Measurements from ENCODE around the gene UNC5B. TPM values are rescaled to one million over a fixed set of nuclear protein-coding genes. Genes with fewer than 3 reads are reported as not detected.

UNC5B gene
- total RNA-seq, 1 experiment from 2014 or later, result 49.6 TPM

DNA sequence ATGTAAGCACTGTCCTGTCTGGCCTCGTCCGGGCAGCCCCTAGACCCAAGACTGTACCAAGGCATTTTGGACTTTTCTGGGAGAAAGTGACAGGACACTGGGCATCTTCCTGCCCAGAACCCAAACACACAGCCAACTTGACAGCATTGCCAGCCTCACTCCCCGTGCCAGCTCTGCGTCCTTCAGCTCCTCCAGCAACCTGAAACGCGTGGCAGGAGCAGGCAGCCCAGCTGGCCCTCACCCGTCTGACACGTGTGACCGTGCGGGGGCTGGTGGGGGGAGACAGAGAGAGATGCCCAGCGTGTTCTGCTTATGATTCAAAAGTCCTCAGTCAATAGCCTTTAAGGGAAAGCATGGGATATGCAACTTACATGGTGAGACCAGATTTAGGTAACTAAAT is 56.4 kb downstream of the UNC5B start:
- DNase-seq (ENCODE audit: low spot score) (no peak), ATAC-seq (no peak)
- peak overlapping the region; percentile 22; the same call in 1 of the 2 replicates for H3K4me3 Mint-ChIP-seq
- TF ChIP-seq IRF2 (CRISPR knock-in tag; IDR thresholded peaks at IDR 0.05; ENCODE audit: borderline replicate concordance, low read depth) (no peak), GABPB1 (CRISPR knock-in tag; IDR thresholded peaks at IDR 0.05) (no peak), ZNF263 (CRISPR knock-in tag; IDR thresholded peaks at IDR 0.05; ENCODE audit: low read depth) (no peak), FOXP1 (CRISPR knock-in tag; IDR thresholded peaks at IDR 0.05; ENCODE audit: borderline replicate concordance) (0 out of 2 replicates have a peak, but pooled peaks have one; percentile 32)
- H3K27ac Mint-ChIP-seq, result peak overlapping the region; percentile 88
- ChIA-PET CTCF (interaction anchor here (0.8 to 4.8 kb wide), 12 partner anchors 9 to 365 kb away, joined by 3 to 67 read pairs (median 11); partner anchors contain the start of gene SLC29A3), POLR2A (no interaction called here)
- no peaks in the 10 kb centered on the region for H3K9me3 Mint-ChIP-seq
- H3K4me1 Mint-ChIP-seq, result peaks cover 65% of the 10 kb centered on the region
- H3K27me3 Mint-ChIP-seq (ENCODE audit: low read depth), result no peaks in the 10 kb centered on the region
- H3K36me3 Mint-ChIP-seq, result no peaks in the 10 kb centered on the region

DNA sequence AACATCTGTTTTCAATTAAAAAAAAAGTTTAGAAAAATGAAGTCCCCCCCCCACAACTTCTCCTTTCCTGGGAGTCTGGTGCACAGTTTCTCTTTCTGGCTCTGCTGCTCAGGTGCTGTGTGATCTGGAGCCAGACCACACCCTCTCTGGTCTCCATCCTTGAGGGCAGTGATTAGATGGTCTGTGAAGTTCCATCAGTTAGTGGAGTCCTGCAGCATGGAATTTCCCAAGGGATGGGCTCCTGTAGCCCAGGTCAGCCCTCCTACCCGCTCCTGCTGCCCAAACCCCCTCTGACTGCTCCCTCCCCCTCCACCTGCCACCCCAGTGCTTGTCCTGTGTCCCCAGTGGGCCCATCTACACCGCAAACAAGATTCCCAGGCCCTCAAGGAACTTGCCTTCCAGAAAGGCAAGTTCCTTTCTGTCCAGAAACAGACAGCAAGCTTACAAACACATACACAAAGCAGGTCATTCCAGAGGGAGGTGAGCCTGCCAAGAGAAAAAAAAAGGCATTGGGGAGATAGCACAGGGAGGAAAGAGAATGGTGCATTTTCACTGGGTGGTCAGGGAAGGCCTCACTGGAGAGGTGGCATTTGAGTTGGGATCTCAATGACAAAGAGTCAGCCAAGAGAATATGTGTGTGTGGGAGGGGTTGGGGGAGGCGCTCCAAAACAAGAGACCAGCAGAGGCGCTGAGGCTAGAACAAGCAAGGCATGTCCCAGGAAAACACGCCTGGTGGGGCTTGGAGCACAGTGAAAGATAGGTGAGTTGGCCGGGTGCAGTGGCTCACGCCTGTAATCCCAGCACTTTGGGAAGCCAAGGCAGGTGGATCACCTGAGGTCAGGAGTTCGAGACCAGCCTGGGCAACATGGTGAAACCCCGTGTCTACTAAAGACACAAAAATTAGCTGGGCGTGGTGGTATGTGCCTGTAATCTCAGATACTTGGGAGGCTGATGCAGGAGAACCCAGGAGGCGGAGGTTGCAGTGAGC is 57.2 kb downstream of the UNC5B start:
- ATAC-seq, result peak; percentile 84
- POLR2A ChIA-PET, result interaction anchor here (0.6 to 1.0 kb wide), 4 partner anchors 9 to 58 kb away, joined by 3 to 7 read pairs (median 4); no protein-coding TSS in a partner anchor
- H3K4me3 Mint-ChIP-seq, result peak overlapping the region; percentile 57

DNA sequence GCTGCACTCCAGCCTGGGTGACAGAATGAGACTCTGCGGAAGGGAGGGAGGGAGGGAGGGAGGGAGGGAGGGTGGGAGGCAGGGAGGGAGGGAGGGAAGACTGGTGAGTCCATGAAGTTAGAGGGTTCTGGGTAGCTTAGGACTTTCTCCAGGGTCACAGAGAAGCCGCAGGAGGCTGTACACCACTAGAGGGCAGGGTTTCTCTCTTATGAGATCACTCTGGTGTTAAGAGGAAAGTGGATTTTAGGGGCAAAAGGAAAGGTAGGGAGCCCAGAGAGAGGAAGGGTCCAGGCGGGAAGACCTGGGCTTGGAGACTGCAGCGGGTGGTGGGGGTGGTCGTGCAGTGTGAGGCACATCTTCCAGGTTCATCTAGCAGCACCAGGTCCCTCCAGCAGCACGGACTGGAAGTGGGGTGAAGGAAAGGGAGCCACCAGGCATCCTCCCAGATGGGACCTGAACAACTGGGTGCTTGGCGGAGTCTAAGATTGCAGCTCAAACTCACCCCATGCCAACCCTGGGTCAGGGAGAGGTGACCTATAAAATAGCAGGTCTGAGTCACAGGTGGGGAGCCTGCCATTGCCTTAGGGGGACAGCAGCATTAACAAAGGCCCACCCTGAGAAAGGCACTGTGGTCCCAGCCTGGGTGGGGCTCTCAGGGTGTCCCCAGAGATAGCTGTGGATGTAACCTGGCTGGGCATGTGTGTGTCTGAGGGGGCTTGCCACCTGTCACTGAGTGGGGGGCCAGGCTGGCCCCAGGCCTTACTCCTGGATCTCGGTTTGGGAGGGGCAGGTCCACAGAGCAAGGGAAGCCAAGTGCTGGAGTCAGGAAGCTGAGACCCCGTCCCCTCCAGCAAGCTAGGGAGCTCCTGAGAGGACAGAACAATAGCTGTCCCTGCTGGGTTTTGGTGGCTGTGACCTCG is 58.2 kb downstream of the UNC5B start:
- Mint-ChIP-seq H3K27me3 (ENCODE audit: low read depth) (no peaks in the 10 kb centered on the region), H3K27ac (peak overlapping the region; percentile 98), H3K4me3 (peak overlapping the region; percentile 57), H3K4me1 (peaks cover 64% of the 10 kb centered on the region), H3K9me3 (no peaks in the 10 kb centered on the region), H3K36me3 (no peaks in the 10 kb centered on the region)
- TF ChIP-seq, protein P1, sequence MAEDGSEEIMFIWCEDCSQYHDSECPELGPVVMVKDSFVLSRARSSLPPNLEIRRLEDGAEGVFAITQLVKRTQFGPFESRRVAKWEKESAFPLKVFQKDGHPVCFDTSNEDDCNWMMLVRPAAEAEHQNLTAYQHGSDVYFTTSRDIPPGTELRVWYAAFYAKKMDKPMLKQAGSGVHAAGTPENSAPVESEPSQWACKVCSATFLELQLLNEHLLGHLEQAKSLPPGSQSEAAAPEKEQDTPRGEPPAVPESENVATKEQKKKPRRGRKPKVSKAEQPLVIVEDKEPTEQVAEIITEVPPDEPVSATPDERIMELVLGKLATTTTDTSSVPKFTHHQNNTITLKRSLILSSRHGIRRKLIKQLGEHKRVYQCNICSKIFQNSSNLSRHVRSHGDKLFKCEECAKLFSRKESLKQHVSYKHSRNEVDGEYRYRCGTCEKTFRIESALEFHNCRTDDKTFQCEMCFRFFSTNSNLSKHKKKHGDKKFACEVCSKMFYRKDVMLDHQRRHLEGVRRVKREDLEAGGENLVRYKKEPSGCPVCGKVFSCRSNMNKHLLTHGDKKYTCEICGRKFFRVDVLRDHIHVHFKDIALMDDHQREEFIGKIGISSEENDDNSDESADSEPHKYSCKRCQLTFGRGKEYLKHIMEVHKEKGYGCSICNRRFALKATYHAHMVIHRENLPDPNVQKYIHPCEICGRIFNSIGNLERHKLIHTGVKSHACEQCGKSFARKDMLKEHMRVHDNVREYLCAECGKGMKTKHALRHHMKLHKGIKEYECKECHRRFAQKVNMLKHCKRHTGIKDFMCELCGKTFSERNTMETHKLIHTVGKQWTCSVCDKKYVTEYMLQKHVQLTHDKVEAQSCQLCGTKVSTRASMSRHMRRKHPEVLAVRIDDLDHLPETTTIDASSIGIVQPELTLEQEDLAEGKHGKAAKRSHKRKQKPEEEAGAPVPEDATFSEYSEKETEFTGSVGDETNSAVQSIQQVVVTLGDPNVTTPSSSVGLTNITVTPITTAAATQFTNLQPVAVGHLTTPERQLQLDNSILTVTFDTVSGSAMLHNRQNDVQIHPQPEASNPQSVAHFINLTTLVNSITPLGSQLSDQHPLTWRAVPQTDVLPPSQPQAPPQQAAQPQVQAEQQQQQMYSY (CRISPR knock-in tag; IDR thresholded peaks at IDR 0.05), result peak; percentile 32; the same call in 1 of the 2 replicates
- TF ChIP-seq ZNF396 (CRISPR knock-in tag; IDR thresholded peaks at IDR 0.05; ENCODE audit: borderline replicate concordance), result no peak
- ChIA-PET POLR2A (interaction anchor here (0.6 to 1.0 kb wide), 4 partner anchors 8 to 59 kb away, joined by 3 to 7 read pairs (median 4); no protein-coding TSS in a partner anchor), CTCF (interaction anchor here (0.5 to 4.8 kb wide), 52 partner anchors 9 to 708 kb away, joined by 3 to 67 read pairs (median 4); partner anchors contain the start of gene SLC29A3)
- DNase-seq (ENCODE audit: low spot score), result peak; percentile 72
- ATAC-seq, result peak; percentile 68

More for the DNA sequence above, 57.2 kb downstream of the UNC5B start:
- no peaks in the 10 kb centered on the region for H3K27me3 Mint-ChIP-seq (ENCODE audit: low read depth)
- no peaks in the 10 kb centered on the region for H3K36me3 Mint-ChIP-seq
- peak; percentile 73 for DNase-seq (ENCODE audit: low spot score)
- TF ChIP-seq FOXK1 (CRISPR knock-in tag; IDR thresholded peaks at IDR 0.05) (0 out of 2 replicates have a peak, but pooled peaks have one; percentile 24), TEAD1 (CRISPR knock-in tag; IDR thresholded peaks at IDR 0.05) (0 out of 2 replicates have a peak, but pooled peaks have one; percentile 38), ETV6 (CRISPR knock-in tag; IDR thresholded peaks at IDR 0.05) (no peak), SP1 (CRISPR knock-in tag; conservative IDR thresholded peaks at IDR 0.05) (0 out of 2 replicates have a peak, but pooled peaks have one; percentile 23)
- no peaks in the 10 kb centered on the region for H3K9me3 Mint-ChIP-seq
- H3K27ac Mint-ChIP-seq, result peak overlapping the region; percentile 98
- H3K4me1 Mint-ChIP-seq, result peaks cover 60% of the 10 kb centered on the region
- CTCF ChIA-PET, result interaction anchor here (0.5 to 4.8 kb wide), 54 partner anchors 10 to 709 kb away, joined by 3 to 67 read pairs (median 4); partner anchors contain the start of gene SLC29A3

DNA sequence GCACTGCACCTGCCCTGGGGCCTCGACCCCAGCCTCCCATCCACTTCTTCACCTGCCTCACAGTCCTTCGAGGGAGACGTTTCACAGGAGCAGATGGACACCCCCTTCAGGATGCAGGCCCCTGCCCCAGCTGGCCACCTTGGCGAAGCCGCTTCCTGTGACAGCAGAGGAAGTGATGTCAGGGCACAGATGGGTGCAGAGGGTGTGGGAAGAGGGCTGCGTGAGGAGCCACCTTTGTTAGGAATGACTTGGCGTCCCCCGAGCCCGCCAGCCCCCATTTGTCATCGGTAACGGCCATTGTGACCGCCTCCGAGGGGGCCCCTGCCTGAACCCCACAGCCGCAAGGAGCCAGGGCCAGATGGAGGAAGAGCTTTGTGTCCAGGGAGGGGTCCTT is 59.3 kb downstream of the UNC5B start:
- Mint-ChIP-seq H3K9me3 (no peaks in the 10 kb centered on the region), H3K4me3 (no peak overlapping the region), H3K4me1 (peaks cover 58% of the 10 kb centered on the region), H3K27me3 (ENCODE audit: low read depth) (no peaks in the 10 kb centered on the region), H3K27ac (no peak overlapping the region), H3K36me3 (no peaks in the 10 kb centered on the region)
- ATAC-seq (no peak), DNase-seq (ENCODE audit: low spot score) (no peak)
- no peak for TF ChIP-seq TP53 (CRISPR knock-in tag; IDR thresholded peaks at IDR 0.05)
- TF ChIP-seq NFATC4 (CRISPR knock-in tag; IDR thresholded peaks at IDR 0.05), result no peak
- TF ChIP-seq ZNF219 (CRISPR knock-in tag; IDR thresholded peaks at IDR 0.05; ENCODE audit: borderline replicate concordance), result no peak
- no peak for TF ChIP-seq ZNF121 (CRISPR knock-in tag; IDR thresholded peaks at IDR 0.05)
- TF ChIP-seq ZNF138 (CRISPR knock-in tag; conservative IDR thresholded peaks at IDR 0.05), result no peak
- POLR2A ChIA-PET, result no interaction called here
- CTCF ChIA-PET, result interaction anchor here (0.9 to 4.8 kb wide), 6 partner anchors 12 to 369 kb away, joined by 4 to 67 read pairs (median 20); no protein-coding TSS in a partner anchor

All from WTC11 (cell line).